HG03558 (cell line): Measurements from ENCODE around the gene BTBD1.
"Not testable (repeated sequence)": the region's sequence is repeated elsewhere in the genome, so short reads cannot be mapped to it uniquely, and the experiment has no call there.

ENCODE experiments used
- ATAC-seq: cut with Tn5 transposase; IDR thresholded peaks from one replicate; pipeline ENCODE4 v1.9.1; 2021; ENCODE audit warnings: moderate number of reproducible peaks; ENCODE audit not compliant: unreplicated experiment; ENCODE audit errors: extremely low read depth

Gene BTBD1

DNA sequence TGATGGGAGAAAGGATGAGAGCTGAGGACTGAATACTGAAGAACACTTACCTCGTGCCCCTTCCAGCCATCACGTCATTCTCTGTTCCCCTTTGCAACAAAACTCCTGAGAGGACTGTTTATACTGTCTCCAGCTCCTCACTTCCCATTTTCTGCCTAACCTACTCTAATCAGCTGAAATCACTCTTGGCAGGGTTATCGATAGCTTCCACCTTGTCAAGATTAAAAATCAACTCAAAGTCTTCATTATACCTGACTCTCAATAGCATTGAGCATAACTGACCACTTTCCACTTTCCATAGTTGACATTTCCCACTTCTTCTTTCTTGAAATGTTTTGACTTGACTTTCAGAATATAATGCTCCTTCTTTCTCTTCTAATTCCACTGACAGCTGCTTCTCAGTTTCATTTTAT lies 4.3 kb downstream of the BTBD1 start:
- no peak for ATAC-seq

DNA sequence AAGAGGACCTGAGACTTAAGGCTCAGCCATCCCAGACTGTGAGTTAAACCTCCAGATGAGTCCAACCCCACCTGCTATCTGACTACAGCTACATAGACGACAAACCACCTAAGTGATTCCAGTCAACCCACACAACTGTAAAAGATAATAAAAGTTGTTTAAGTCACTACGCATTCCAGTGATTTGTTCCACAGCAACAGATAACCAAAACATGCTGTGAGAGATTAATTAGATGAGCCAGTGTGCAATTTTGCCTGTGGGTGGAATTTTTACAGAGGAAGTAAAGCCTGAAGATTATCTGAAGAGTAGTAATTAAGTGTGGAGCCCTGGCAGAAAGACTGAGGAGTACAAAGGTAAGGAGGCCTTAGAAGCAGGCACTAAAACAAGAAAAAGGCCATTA lies 5.4 kb downstream of the BTBD1 start:
- no peak for ATAC-seq

GRCh38 chr15:83057696-83058376 lies 9.2 kb downstream of the BTBD1 start:
- ATAC-seq = no peak

DNA sequence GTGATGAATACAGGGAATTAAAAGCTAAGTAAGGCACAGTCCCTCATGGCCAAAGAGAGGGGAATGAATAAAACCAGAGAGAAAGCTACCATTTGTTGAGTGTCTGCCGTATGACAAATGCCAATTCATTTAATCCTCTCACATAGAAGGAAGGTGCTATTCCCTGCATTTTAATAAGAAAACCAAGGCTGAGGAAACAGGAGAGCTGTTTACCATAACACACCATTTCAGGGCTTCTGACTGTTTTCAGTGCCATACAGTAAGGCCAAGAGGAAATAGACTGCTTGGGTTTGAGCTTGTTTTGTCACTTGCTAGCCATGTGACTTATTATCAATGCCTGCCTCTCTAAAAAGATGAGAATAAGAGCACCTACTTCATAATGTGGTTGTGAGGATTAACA lies 10.1 kb downstream of the BTBD1 start:
- ATAC-seq = no peak

- no peak for ATAC-seq
Observed at GRCh38 chr15:83053151-83053550, 13.9 kb downstream of the BTBD1 start.

DNA sequence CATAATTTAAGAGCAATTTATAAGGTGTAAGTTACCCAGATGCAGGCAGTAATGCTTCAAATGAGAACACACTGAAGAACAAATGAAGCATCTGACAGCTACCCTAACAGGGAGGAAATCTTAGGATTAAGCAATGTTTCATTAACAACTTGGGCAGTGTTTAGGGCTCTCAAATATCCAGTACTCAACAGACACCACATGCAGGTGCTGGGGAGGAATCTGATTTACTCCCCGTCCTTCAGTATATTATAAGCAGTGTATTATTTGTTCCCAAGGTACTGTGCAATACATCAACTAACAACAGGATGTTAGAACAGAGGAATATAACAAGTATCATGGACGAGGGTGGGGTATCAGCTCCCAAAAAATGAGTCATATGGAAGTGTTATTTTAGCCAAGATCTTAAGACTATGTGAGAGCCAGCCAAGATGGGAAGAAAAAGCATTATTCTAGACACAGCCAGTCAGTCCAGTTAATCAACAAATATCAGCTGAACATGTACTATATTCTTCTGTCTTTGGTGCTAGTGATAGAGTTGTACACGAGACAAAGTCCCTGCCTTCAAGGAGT lies 20.4 kb downstream of the BTBD1 start:
- no peak for ATAC-seq

GRCh38 chr15:83044156-83044555 lies 22.9 kb downstream of the BTBD1 start:
- no peak for ATAC-seq

DNA sequence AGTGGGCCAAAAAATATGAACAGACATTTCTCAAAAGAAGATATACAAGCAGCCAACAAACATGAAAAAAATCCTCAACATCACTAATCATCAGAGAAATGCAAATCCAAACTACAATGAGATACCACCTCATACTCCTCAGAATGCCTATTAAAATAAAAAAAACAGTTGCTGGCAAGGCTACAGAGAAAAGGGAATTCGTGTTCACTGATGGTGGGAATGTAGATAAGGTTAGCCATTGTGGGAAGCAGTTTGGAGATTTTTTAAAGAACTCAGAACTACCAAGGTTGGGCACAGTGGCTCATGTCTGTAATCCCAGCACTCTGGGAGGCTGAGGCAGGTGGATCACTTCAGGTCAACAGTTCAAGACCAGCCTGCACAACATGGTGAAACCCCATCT lies 27.8 kb downstream of the BTBD1 start:
- ATAC-seq = no peak

GRCh38 chr15:83036253-83036652 lies 30.8 kb downstream of the BTBD1 start:
- ATAC-seq = no peak

GRCh38 chr15:83031234-83031633 lies 35.8 kb downstream of the BTBD1 start:
- not testable (repeated sequence) for ATAC-seq

DNA sequence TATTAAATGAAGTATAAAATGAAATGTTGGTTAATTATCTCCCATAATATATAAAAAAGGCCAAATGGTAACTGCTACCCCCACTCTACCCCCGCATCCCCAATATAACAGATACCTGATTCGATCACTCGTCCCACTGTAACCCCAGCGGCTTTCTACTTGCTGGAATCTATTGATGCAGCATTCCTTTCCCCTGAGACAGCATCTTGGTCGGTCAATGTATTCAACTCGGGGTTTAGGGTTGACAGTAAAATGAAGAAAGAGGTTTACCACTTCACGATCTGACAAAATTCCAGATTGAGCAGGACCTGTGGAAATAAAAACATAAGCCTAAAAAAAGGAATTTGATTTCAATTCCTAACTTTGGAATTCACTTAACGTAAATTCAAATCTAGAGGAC lies 37.0 kb downstream of the BTBD1 start:
- ATAC-seq = no peak

DNA sequence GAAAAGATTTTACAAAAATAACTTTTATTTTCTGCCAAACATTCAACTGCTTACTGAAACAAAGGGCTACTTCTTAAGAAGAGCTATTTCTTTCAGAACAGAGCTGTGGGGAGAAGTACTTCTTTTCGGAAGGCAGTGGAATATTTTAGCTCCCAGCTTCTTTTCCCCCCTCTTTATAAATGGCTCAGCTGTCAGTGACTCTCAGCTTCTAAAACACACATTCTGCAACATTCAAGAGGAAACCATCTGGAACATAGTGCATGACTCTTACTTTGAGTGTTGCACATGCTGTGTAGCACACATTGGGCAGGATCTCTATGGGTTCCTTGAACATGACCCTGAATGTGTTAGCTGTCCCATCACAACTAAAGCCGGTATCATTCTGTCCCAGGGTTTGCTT lies 48.6 kb downstream of the BTBD1 start:
- no peak for ATAC-seq

DNA sequence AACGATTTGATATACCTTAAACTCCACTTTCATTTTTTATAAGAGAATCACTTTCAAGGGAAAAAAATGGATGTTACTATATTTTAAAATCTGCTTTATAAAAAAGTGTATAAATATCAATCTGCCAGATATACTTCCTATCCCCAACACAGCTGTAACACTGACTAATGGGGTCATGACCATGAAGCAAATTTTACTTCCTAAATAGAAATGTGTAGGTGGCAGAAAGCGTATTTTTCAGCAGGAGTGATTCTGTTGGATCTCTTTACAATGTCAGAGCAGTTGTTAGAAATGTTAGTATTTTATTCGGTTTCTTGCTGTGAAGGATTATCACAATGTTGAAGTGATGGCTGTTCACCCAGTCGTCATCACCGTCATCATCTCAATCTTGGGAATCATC lies 50.1 kb downstream of the BTBD1 start:
- ATAC-seq = no peak

- ATAC-seq = no peak
Observed at GRCh38 chr15:83015361-83015760, 51.7 kb downstream of the BTBD1 start.

DNA sequence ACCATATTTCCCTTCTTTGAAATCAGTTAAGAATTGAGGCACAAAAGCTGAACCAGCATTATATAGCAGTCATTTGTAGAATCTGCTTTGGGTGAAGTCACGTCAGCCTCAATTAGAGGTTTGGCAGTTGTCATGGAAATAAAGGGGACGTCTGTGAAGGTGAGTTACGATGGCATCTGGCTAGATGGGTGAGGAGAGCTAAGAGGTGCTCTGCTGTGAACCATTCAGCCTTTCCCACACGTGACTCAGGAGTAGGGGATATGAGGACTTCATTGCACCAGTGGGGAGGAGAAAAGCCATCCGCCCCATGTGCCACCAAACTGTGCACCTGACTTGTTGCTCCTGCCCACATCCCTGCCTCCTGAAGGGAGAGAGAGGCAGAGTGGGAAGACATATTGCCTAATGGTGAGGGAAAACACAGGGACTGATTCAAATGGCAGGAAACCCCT lies 52.8 kb downstream of the BTBD1 start:
- ATAC-seq = no peak

- ATAC-seq = no peak
Observed at GRCh38 chr15:83012636-83013035, 54.4 kb downstream of the BTBD1 start.

- ATAC-seq = no peak
Observed at GRCh38 chr15:83012076-83012426, 55.0 kb downstream of the BTBD1 start.

DNA sequence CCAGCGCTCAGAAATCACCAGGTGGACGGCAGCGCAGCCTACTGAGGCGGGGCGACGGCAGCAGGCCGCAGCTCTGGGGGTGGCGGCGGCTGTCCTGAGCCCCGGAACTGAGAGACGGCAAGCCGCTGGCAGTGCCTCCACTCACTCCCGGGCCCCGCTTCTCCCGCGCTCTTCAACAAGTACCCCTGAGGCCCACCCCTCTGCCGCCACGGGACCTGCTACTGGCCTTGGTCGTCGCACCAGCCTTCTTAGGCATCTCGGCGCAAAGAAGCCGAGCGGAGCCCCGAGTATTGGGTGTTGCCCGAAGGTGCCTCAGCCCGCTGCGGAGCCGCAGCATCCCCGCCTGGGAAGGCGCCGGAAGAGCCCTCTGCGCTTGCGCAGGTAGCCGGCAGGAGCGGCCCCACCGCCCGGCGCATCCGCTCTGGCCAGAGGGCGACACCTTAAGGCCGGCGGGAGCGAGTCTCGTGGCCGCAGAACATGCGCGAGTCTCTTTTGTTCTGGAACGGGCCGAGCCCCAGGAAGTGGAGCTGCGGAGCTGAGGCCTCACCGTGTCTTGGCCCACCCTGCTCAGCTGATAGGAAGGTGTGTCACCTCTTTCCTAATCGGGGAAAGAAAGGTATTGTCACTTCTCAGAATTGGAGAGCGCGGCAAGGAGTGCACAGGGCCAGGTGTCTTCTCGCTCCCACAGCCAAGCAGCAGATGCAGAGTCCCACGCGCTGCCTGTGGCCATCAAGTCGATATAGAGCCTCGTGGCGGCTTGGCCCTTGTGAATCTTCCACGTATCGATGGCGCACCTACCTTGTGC lies 55.6 kb downstream of the BTBD1 start, which contains the start of gene C15orf40:
C15orf40 (minus strand) TSS at position 369 of the 805 bp plus-strand sequence; CDS start at position 337, 32 bp downstream.
- ATAC-seq = peak; percentile 69

GRCh38 chr15:83010709-83011270 lies 56.3 kb downstream of the BTBD1 start:
- peak; percentile 42 for ATAC-seq

DNA sequence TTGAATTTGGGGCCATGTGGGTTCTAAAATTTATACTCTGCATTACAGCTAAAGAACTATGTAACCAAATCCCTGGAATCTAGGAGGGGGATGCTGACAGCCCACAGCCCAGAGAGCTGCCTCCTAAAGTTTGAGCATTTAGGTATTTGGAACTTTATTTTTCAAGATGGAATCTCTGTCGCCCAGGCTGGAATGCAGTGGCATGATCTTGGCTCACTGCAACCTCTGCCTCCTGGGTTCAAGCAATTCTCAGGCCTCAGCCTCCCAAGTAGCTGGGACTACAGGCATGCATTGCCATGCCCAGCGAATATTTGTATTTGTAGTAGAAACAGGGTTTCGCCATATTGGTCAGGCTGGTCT lies 66.4 kb downstream of the BTBD1 start:
- ATAC-seq = not testable (repeated sequence)
